OCI-LY7 (cell line): ENCODE data around the gene ASB10. TPM values are rescaled to one million over a fixed set of nuclear protein-coding genes. Genes with fewer than 3 reads are reported as not detected.

Source experiments
- BruUV-seq: library from RNA; stranded (reverse); fragments of 400-500 nt; replicated peaks from 2 replicates; lab custom pipeline; 2021; lab: Mats Ljungman, UMichigan
- CTCF ChIA-PET: fragments of 300-600 bp; sonication (Branson Sonifier 250); formaldehyde crosslinking; loops from one replicate; lab custom pipeline; 2022; ENCODE audit warnings: antibody characterized with exemption; ENCODE audit not compliant: unreplicated experiment; lab: Charles Lee
- POLR2A ChIA-PET: fragments of 300-600 bp; sonication (Branson Sonifier 250); formaldehyde crosslinking; loops from one replicate; lab custom pipeline; 2022; ENCODE audit warnings: antibody characterized with exemption; lab: Charles Lee
- DNase-seq: peaks from one replicate; pipeline ENCODE4 v3.0.0-alpha.2; 2015; ENCODE audit warnings: low spot score
- H2AFZ ChIP-seq: fragments of 200-600 bp; sonication (generic), shearing (Covaris generic); 2 replicates; pipeline ENCODE4 v1.6.1; 2014; ENCODE audit warnings: mild to moderate bottlenecking, antibody characterized with exemption, low read length, moderate library complexity
- H3K27ac ChIP-seq: fragments of 200-600 bp; sonication (generic); 2 replicates; pipeline ENCODE4 v1.5.1; 2014; ENCODE audit warnings: mixed run types, low read depth, mild to moderate bottlenecking, moderate library complexity, low read length, inconsistent platforms; ENCODE audit not compliant: poor library complexity, severe bottlenecking
- H3K36me3 ChIP-seq: fragments of 200-600 bp; sonication (generic); 2 replicates; pipeline ENCODE4 v1.6.1; 2014; ENCODE audit warnings: mild to moderate bottlenecking, antibody characterized with exemption, low read length, moderate library complexity, mixed read lengths; ENCODE audit not compliant: insufficient read depth
- H3K4me1 ChIP-seq: fragments of 200-600 bp; sonication (generic); 2 replicates; pipeline ENCODE4 v1.5.1; 2014; ENCODE audit warnings: mild to moderate bottlenecking, low read length; ENCODE audit not compliant: insufficient read depth, poor library complexity, severe bottlenecking
- H3K4me2 ChIP-seq: fragments of 200-600 bp; sonication (generic); 2 replicates; pipeline ENCODE4 v1.6.1; 2014; ENCODE audit warnings: mild to moderate bottlenecking, low read length
- H3K4me3 ChIP-seq: fragments of 200-600 bp; sonication (generic); 2 replicates; pipeline ENCODE4 v1.5.1; 2014; ENCODE audit warnings: mild to moderate bottlenecking, low read depth, low read length; ENCODE audit not compliant: poor library complexity, severe bottlenecking
- H3K79me2 ChIP-seq: fragments of 200-600 bp; sonication (generic); 2 replicates; pipeline ENCODE4 v1.6.1; 2016; ENCODE audit warnings: low read depth, mild to moderate bottlenecking, low read length, moderate library complexity, mixed read lengths; ENCODE audit not compliant: insufficient read depth
- H3K9me2 ChIP-seq: fragments of 200-600 bp; sonication (generic); 2 replicates; pipeline ENCODE4 v1.6.1; 2016; ENCODE audit warnings: mild to moderate bottlenecking, low read length, mixed read lengths; ENCODE audit not compliant: insufficient read depth
- H3K9me3 ChIP-seq: fragments of 200-600 bp; sonication (generic); 2 replicates; pipeline ENCODE4 v1.6.1; 2014; ENCODE audit warnings: mild to moderate bottlenecking, mixed run types, low read length, mixed read lengths
- H4K20me1 ChIP-seq: fragments of 200-600 bp; sonication (generic); 2 replicates; pipeline ENCODE4 v1.6.1; 2014; ENCODE audit warnings: mild to moderate bottlenecking, antibody characterized with exemption, low read length, moderate library complexity, mixed read lengths; ENCODE audit not compliant: insufficient read depth
- EZH2phosphoT487 ChIP-seq: fragments of 200-600 bp; sonication (generic); IDR thresholded peaks from 2 replicates; pipeline ENCODE4 v1.6.1; 2018; ENCODE audit warnings: low read depth, borderline replicate concordance, mild to moderate bottlenecking, mixed run types, antibody characterized with exemption, low read length, moderate library complexity, mixed read lengths
- intact Hi-C: fragments of 100-400 bp; cut with micrococcal nuclease; formaldehyde crosslinking; loops from one replicate; pipeline ENCODE4 v1.10.0; 2022; ENCODE audit not compliant: unreplicated experiment
- total RNA-seq, 2 experiments: library from RNA; depleted of rRNA in 1 of 2; stranded (reverse); fragments of >200 nt in 1 of 2; shearing (Covaris generic) in 1 of 2; gene quantifications; 2 replicates each; pipeline ENCODE4 v1.2.3, GENCODE V29; 2014 to 2022
- TF ChIP-seq, protein P1 (sequence below): fragments of 200-600 bp; sonication (generic); conservative IDR thresholded peaks from 2 replicates; pipeline ENCODE4 v1.5.1; 2014; ENCODE audit warnings: mild to moderate bottlenecking, antibody characterized with exemption, low read length, moderate library complexity, mixed read lengths

ASB10 gene
- total RNA-seq, 2 experiments from 2014 or later = not detected

GRCh38 chr7:151177310-151177709 lies 9.7 kb downstream of the ASB10 start:
- no peaks in the 10 kb centered on the region for H3K36me3 ChIP-seq
- no peak for DNase-seq
- BruUV-seq = no TSS peak
- no peaks in the 10 kb centered on the region for H4K20me1 ChIP-seq
- H3K4me3 ChIP-seq = no peak overlapping the region
- no peak overlapping the region for H3K4me2 ChIP-seq
- no peaks in the 10 kb centered on the region for H3K9me2 ChIP-seq
- TF ChIP-seq EZH2phosphoT487 = no peak
- TF ChIP-seq, protein P1, sequence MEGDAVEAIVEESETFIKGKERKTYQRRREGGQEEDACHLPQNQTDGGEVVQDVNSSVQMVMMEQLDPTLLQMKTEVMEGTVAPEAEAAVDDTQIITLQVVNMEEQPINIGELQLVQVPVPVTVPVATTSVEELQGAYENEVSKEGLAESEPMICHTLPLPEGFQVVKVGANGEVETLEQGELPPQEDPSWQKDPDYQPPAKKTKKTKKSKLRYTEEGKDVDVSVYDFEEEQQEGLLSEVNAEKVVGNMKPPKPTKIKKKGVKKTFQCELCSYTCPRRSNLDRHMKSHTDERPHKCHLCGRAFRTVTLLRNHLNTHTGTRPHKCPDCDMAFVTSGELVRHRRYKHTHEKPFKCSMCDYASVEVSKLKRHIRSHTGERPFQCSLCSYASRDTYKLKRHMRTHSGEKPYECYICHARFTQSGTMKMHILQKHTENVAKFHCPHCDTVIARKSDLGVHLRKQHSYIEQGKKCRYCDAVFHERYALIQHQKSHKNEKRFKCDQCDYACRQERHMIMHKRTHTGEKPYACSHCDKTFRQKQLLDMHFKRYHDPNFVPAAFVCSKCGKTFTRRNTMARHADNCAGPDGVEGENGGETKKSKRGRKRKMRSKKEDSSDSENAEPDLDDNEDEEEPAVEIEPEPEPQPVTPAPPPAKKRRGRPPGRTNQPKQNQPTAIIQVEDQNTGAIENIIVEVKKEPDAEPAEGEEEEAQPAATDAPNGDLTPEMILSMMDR = no peak
- CTCF ChIA-PET = no interaction called here
- H3K79me2 ChIP-seq = no peaks in the 10 kb centered on the region
- H3K9me3 ChIP-seq = no peaks in the 10 kb centered on the region
- POLR2A ChIA-PET = no interaction called here
- H3K4me1 ChIP-seq = no peaks in the 10 kb centered on the region
- H3K27ac ChIP-seq = no peak overlapping the region
- no peak overlapping the region for H2AFZ ChIP-seq
- intact Hi-C loops = no loop called here

- intact Hi-C loops = no loop called here
- no peaks in the 10 kb centered on the region for H3K4me1 ChIP-seq
- H3K27ac ChIP-seq = no peak overlapping the region
- CTCF ChIA-PET = no interaction called here
- H3K4me3 ChIP-seq = no peak overlapping the region
- H3K79me2 ChIP-seq = no peaks in the 10 kb centered on the region
- H3K9me2 ChIP-seq = no peaks in the 10 kb centered on the region
- H4K20me1 ChIP-seq = no peaks in the 10 kb centered on the region
- no peak overlapping the region for H2AFZ ChIP-seq
- DNase-seq = no peak
- POLR2A ChIA-PET = no interaction called here
- TF ChIP-seq, protein P1 = no peak
- TF ChIP-seq EZH2phosphoT487 = no peak
- H3K36me3 ChIP-seq = no peaks in the 10 kb centered on the region
- no peak overlapping the region for H3K4me2 ChIP-seq
- no TSS peak for BruUV-seq
- no peaks in the 10 kb centered on the region for H3K9me3 ChIP-seq
Measured at GRCh38 chr7:151176401-151176800, 10.6 kb downstream of the ASB10 start.

GRCh38 chr7:151175793-151176311 lies 11.2 kb downstream of the ASB10 start:
- BruUV-seq = no TSS peak
- Histone ChIP-seq H3K9me2 (no peaks in the 10 kb centered on the region), H3K4me3 (no peak overlapping the region), H3K79me2 (no peaks in the 10 kb centered on the region), H4K20me1 (no peaks in the 10 kb centered on the region), H3K9me3 (no peaks in the 10 kb centered on the region), H3K4me1 (no peaks in the 10 kb centered on the region), H2AFZ (no peak overlapping the region), H3K4me2 (no peak overlapping the region), H3K27ac (no peak overlapping the region), H3K36me3 (no peaks in the 10 kb centered on the region)
- TF ChIP-seq EZH2phosphoT487 = no peak
- TF ChIP-seq, protein P1 = 0 out of 2 replicates have a peak, but pooled peaks have one; percentile 24
- POLR2A ChIA-PET = no interaction called here
- intact Hi-C loops = no loop called here
- CTCF ChIA-PET = no interaction called here
- no peak for DNase-seq
